ENCODE results near the gene CBL.

Gene CBL

DNA sequence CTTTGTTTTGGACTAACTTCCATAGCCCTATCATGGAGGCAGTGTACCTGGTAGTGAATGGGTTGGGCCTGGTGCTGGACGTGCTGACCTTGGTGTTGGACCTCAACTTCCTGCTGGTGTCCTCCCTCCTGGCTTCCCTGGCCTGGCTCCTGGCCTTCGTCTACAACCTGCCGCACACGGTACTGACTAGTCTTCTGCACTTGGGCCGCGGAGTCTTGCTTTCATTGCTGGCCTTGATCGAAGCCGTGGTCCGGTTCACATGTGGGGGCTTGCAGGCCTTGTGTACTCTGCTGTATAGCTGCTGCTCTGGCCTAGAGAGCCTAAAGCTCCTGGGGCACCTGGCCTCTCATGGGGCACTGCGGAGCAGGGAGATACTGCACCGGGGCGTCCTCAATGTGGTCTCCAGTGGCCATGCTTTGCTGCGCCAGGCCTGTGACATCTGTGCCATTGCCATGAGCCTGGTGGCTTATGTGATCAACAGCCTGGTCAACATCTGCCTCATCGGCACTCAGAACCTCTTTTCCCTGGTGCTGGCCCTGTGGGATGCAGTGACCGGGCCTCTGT lies 129.0 kb downstream of the CBL start:
- DNase-seq: no peak

DNA sequence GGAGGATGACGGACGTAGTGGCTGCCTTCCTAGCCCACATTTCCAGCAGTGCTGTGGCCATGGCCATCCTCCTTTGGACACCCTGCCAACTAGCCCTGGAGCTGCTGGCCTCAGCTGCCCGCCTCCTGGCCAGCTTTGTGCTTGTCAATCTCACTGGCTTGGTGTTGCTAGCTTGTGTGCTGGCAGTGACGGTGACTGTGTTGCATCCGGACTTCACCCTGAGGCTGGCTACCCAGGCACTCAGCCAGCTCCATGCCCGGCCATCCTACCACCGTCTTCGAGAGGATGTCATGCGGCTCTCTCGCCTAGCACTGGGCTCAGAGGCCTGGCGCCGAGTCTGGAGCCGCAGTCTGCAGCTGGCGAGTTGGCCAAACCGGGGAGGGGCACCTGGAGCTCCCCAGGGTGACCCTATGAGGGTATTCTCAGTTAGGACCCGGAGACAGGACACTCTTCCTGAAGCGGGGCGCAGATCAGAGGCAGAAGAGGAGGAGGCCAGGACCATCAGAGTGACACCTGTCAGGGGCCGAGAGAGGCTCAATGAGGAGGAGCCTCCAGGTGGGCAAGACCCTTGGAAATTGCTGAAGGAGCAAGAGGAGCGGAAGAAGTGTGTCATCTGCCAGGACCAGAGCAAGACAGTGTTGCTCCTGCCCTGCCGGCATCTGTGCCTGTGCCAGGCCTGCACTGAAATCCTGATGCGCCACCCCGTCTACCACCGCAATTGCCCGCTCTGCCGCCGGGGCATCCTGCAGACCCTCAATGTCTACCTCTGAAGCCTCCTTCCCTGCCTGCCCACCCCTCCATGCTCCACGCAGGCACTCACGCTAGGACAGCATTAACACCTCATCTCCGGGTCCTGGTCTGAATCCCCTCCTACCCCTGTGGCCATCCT lies 129.8 kb downstream of the CBL start:
- DNase-seq: no peak

DNA sequence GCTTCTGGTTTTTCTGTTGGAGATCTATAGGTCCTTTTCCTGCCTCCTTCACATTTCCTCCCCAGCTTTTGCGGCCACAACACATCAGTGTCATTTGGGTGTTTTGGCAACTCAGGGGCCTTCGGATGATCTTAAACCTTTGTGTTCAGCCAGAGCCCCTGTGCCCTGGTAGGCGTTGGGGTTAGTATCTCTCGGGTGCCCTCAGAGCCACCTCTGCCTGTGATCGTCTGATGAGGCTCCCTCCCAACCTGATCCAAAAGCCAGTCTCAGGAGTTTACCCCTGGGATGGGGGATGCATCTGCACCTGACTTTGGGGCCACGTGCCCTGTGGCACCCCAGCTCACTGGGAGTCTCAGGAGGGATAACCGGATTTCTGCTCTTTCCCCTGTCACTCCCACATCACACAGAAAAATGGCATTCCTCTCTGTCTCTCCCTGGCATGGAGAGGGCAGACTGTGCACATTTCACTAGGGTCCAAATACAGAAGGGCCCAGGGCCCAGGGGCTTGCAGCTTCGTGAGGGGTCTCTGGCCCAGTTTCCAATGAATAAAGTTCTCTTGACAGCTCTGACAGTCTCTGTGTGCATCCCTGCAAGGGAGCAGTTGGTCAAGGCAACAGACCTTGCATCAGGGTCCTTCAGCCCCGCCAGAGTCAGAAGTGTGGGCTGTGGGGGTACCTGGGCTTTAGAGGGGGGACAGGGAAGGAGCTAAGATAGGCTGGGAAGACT lies 130.8 kb downstream of the CBL start:
- no peak for DNase-seq

DNA sequence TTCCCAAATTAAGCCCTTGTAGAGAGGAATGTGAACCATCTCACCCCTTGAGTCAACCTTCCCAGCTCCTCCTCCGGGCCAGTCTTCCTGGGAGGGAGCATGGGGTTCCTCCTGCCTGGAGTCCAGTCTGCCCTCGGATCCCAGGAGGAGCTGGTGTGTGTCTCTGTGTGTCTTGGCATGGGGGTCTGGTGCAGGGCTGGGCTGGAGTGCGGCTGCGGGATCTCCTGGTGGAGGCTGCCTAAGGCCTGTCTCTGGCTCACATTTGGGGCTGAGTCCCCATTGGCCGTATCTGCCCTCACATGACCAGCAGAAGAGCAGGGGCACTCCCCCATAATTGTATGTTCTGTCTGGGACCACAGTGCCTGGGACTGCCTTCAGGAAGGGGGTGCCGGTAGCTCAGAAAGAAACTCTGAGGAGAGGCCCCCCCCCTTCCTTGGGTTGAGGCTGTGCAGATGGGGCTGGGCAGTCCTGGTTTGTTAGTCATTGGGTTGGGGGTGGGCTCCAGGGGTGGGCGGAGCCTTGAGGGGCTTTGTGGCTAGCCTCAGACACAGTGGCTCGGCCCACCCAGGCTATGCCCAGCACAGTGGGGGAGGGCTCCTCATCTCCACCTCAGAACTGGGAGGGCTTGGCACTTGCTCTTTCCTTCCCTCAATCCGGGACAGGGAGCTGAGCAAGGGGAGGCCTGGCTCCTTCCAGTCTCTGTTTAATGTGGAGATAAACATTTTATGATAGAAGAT lies 131.6 kb downstream of the CBL start:
- DNase-seq: no peak

DNA sequence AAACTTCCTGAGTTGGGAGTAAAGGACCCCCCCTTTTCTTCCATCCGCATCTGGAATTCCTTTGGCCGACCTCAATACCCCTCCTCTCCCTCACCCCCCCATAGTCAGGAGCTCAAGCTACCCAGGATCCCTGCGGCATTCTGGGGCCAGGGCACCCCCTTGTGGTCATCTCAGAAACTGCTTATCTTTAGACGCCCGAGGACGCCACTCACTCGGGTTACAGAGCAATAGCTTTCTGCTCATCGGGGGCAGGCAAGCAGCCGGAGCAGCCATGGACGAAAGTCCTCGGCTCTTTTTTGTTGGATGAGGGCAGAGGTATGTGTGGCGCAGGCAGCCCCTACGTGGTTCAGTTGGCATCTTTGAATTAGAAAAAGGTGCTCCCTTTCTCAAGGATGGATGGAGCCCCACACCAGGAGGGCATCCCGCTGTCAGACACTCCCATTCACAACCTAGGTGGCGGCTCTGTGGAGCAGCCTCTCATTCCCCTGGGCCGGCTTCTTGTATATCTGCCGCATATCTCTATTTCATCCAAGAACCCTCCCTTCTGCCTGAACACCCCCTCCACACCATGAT lies 132.3 kb downstream of the CBL start:
- peak; percentile 84 for DNase-seq

DNA sequence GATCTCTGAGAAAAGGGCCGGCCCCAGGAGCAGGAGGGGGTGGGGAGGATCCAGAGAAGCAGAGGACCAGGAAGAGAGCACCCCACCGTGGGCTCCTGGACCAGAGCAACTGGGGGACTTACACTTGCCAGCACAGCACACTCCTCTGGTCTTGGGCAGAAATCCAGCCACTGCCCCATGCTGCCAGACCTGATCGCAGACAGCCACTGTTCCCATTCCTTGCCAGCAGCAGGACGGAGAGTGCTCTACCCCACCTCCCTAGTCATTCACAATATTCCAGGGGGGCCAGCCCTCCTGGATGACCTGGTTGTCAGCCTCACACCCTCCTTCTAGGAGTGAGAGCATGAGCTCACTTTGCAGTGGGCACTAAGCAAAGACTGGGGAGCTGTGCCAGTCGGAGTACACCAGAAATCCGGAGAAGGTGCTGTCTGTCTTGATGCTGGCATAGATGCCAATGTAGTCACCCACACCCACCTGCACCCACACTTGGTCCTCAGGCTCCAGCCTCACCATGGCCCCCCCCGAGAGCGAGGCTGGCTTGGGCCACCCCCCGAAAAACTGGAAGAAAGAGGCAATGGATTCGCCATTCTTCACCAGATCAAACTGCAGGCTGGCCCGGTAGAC lies 132.9 kb downstream of the CBL start:
- no peak for DNase-seq

DNA sequence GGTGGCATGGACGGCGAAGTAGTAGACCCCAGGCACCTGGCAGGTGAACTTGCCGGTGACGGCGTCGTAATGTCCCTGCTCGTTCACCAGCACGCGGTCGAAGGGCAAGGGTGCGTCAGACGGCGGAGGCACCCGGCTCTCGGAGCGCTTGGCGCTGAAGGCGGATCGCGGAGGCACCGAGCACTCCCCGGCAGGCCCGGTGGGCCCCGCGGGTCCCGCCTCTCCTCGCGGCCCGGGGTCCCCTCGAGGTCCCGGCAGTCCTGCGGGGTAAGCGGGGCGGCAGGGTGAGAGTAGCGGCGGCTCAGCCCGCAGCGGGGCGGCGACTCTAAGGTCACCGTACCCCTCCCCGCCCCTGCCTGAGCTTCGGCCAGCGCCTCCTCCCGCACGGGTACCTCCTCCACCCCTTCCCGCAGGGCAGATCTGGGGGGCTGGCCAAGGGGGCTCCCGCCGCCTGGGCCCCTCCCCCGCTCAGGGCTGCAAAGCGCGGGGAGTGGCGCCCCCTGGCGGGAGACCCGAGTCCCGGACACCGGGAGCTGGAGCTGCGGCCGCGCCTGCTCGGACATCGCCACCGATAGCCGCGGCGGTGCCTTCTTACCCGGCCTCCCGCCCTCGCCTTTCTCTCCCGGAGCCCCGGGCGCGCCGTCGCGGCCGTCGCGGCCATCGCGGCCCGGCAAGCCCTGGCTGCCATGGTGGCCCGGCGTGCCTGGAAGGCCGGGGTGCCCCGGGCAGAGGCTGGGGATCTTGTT lies 133.6 kb downstream of the CBL start:
- DNase-seq: no peak

DNA sequence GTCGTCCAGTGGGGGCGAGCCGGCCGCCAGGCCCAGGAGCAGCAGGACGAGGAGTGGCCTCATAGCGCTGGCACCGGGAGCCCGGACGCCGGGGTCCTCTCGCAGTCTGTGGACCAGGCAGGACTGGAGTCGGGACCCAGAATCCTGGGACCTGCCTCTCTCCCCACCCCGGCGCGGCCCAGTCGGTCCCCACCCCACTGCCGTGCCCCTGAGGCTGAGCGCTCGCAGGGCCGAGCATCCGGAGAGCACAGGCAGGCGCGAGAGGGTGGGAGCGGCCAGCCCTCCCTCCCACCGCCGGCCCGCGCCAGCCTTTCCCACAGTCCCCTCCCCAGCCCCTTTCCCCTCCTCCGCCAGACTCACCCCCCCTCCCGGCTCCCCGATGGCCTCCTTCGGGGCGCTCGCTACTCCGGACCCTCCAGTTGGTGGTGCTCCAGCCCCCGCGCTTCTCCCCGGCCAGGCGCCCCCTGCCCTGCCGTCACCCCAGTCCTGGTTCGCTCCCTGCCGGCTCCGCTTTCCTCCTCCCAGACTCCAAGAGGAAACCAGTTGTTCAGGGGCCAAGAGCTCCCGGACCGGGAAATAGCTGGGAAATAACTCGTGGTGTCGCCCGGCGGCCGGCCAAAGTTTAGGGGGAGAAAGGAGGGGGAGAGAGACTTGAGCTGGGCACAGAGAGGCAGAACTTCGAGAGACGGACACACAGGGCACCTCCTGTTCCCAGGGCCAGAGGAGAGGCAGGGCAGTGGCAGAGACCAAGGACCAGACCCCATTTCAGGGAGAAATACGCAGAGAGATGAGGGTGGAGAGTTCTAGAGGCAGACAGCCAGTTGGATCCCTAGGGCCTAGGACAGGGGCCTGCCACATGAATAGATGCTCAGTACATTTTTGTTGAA lies 134.4 kb downstream of the CBL start, which contains the start of gene C1QTNF5:
Gene C1QTNF5 (minus strand): TSS at position 549 of the 887 bp plus-strand sequence. CDS start 486 bp downstream, at position 63.
- DNase-seq: no peak

DNA sequence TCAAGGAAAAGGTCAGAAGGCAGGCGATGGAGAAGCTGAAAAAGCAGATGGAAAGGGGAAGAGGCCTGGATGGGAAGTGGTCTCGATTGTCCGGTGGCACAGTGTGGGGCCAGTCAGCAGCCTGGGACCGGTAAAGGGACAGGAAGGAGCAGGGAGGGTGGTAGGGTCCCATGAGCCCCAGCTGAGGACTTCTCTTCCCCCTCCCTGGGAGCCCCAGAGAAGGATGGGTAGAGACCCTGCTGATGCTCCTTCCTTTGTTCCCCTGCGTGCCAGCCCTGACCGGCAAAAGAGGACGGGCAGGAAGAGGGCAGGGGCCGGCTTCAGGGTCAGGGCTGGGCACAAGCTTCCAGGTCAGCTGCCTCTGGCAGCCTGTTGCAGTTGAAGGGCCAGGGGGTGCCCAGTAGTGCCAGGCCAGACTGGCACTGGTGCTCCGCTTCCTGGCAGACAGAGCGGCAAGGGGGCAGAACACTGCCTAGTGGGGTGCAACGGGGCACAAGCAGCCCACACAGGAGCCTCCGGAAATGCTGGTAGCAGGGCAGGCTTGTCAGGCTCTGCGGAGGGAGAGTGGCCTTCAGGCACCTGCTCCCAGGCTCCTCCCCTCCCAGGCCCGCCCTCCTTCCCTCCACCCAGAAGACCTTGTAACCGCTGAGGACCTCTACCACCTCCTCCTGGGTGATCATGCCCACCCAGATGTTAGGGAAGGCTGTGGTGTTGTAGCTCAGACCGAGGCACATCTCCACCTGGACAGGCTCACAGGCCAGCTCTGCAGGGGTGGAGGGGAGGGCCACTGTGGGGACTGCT lies 135.3 kb downstream of the CBL start:
- no peak for DNase-seq

DNA sequence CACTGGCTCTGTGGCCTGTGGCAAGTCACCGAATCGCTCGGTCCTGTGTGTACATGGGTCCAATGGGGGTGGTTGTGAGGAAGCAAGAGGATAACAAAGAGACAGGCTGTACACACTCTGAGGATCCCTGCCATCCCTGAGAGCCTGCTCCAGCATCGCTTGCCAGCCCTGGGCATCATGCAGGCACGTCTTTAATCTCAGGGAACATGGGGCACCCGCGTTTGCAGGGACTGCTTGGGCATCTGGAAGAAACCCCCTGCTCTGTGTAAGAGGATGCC lies 135.8 kb downstream of the CBL start:
- no peak for DNase-seq

DNA sequence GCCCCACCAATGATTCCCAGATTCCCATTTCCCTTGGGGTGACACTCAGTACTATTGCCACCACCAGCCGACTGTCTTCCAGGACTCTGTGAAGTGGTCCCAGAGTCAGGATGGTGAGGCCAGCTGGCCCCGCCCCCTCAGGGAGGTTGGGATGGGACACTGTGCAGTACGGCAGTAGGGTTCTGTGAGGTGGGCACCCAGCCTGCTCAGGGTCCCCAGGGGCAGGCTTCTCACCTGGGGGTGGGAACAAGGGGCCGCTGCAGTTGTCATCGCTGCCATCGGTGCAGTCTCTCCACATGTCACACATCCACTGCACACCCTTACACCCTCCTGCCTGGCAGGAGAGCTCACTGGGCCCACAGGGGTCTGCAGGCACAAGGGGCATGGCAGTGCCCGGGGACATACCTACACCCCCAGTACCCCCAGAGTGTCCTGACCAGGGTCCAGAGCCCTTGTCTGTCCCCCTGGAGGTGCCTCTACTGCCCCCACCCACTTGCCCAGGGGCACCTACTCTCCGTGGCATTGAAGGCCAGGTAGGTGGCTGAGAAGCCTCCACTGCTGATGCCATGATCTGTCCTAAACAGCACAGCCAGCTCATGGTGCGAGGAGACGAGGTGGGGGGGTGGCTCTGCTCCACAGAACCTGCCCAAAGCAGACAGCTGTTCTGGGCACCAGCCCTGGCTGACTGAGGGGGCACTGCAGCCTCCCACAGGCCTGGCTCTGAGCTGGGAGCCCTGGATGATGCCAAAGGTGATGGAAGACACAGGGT lies 136.4 kb downstream of the CBL start:
- DNase-seq: no peak

DNA sequence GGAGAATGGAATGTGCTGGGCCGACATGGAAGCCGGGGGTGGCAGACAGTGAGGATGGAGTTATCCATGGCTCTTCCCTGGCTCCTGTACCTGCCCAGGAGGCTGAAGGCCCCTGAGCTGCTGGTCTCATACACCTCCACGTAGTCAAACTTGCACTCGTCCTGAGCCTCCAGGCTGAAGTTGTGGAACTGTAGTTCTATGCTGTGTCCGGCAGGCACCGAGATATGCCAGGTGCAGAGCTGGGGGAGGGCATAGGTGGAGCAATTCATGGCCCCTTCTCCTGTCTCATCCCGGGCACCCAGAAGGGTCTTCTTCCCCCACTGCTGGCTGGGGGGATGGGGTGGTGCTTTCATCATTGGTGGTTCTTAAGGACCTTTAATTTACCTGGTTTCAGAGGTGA lies 137.6 kb downstream of the CBL start:
- no peak for DNase-seq

DNA sequence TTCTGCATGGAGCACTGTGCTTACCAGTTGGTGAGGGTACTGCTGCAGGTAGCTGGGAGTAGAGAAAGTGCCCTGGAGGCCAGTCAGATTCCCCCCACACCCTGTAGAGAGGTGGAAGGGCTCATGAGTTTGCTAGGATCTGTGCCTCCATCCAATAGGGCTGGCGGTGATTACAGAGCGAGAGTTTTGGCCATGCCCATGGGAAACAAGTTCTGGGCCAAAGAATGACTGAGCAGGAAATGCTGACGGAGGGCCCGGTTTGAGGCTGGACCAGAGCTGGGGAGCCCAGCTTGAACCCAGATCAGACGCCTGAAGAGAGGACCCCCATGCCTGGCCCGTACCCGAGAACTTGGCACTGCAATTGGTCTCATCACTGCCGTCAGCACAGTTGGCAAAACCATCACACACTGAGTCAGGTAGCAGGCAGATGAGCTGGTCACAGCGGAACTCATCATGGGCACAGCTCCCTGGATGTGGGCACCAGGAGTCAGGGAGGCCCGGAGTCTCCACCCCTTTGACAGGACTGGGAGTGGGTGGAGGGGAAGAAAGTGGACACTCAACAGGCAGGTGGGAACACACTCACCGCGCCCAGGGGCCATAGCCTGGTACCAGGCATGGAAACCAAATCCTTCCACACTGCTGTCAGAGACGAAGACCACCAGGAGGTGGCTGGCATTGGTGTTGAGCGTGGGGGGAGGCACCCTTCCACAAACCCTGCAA lies 138.3 kb downstream of the CBL start:
- no peak for DNase-seq

DNA sequence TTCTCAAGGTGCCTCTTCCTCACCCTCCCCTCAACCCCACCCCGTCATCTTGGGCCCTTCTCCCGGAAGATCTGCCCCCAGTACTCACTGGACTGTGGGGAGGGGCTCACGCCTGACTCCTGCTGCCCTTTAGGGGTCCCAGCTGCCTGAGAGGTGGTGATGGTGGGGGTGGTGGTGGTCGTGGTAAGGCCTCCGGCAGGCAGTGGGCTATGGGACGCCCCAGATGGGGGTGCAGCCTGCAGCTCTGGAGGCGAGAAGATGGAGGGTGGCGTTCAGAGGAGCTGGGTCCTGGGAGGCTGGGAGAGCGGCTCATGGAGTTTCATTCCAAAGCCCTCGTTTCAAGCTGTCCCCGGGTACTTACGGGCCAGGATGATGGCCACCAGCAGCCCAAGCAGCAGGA lies 139.5 kb downstream of the CBL start:
- no peak for DNase-seq

DNA sequence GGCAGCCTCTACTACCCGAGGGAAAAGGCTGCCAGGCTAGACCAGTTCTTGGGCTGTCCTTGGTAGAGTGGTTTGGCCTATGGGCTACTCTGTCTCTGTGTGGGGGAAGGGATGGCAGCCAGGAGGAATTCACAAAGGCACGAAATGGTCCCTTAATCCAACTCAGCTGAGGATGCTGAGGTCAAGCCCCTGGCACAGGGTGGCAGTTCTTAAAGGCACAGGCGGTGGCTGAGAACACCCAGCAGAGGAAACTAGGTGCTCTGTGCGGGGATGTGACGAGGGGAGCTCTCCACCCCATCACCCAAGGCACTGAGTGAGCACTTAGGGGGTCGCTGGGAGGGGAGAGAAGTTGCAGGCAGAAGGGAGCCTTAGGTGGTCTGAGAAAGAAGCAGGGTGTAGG lies 140.5 kb downstream of the CBL start, which contains the start of gene MFRP:
Gene MFRP (minus strand): TSS at position 101 of the 400 bp plus-strand sequence. CDS start 192 bp downstream, outside the sequence.
- DNase-seq: no peak

DNA sequence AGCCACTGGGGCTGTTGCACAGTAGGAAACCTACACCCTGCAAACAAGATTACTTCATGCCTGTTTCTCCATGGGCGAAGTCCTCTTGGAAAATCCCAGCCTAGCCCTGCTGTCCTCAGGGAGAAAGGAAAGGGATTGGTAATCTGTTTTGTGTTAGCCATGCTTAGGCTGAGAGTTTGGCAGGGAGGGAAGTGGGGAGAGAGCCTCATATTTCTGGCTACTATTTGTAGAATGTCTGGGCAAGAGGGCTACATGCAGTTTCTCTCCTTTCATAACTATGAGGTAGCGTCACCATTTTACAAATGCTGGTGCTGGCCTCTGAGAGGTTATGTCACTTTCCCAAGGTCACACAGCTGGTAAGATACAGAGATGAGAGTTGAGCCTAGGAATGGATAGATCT lies 141.1 kb downstream of the CBL start:
- no peak for DNase-seq

DNA sequence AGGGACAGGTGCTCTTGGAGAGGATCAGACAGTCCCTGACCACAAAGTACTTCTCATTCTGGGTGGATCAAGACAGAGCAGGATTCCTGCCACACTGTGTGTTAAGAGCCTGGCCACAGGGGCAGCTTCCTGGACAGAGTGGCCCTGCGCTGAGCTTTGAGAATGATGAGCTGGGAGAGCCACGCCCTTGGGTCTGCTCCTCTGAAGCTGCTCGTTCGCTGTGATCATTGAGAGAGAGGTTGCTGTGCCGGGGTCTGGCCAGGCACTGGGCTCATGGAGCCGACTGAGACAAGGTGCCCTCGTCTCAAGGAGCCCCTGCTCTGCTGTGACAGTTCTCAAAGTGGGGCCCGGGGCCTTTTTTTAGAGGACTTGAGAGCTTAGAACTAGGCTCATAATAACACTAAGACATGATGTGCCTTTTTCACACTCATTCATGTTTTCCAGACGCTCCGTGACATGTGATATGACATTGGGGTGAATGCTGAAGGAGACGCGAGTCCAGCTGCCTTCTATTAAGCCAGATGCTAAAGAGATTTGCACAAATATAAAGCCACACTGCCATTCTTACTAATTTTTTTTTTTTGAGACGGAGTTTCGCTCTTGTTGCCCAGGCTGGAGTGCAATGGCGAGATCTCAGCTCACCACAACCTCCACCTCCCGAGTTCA lies 141.9 kb downstream of the CBL start:
- no peak for DNase-seq

DNA sequence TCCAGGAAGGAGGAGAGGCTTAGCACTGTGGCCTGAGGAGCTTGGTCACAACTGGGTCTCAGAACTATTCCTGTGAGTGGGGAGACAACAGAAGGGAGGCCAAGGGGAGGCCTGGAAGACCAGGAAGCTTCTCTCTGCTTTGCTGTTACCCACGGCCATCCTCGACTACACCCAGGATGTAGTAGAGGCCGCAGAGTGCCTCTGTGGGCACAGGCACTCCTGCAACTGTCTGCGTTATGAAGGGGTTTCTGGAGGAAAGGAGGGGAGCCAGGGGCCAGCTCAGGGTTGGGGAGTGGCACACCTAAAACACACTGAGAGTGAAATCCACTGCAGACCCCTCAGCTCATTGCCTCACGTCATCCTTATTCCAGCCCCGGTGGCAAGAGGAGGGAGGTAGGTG lies 144.2 kb downstream of the CBL start:
- DNase-seq: no peak
